GM21515 (cell line): ENCODE data around the gene GBX2.

ENCODE experiments used
- ATAC-seq: cut with Tn5 transposase; IDR thresholded peaks from one replicate; pipeline ENCODE4 v1.9.1; 2021; ENCODE audit not compliant: unreplicated experiment

GBX2 gene

DNA sequence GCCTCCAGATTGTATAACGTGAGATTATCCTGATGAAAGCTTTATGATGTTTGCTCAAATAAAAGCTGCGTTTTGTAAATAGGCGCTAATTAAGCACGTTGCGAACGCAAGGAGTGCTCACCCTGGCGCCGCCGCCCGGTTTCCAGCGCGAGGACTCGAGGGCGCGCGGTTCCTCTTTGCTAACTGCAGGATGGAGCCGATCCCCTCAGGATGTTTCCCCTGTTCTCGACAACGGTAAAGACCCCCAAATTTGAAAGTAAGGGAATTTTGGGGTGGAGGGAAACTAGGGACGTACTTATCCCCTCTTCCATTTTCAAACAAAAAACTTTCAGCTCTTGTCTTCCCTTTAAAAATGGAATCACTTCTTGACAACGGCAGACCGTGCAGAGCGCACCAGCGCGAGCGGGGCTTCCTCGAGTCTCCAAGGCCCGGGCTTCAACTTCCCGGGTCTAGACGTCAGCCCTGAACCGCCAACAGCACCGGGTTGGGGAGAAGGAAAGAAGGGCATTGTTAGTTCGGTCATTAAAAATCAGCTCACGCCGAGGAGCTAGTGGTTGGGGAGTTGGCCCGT is 1.1 kb upstream of the GBX2 start:
- no peak for ATAC-seq

DNA sequence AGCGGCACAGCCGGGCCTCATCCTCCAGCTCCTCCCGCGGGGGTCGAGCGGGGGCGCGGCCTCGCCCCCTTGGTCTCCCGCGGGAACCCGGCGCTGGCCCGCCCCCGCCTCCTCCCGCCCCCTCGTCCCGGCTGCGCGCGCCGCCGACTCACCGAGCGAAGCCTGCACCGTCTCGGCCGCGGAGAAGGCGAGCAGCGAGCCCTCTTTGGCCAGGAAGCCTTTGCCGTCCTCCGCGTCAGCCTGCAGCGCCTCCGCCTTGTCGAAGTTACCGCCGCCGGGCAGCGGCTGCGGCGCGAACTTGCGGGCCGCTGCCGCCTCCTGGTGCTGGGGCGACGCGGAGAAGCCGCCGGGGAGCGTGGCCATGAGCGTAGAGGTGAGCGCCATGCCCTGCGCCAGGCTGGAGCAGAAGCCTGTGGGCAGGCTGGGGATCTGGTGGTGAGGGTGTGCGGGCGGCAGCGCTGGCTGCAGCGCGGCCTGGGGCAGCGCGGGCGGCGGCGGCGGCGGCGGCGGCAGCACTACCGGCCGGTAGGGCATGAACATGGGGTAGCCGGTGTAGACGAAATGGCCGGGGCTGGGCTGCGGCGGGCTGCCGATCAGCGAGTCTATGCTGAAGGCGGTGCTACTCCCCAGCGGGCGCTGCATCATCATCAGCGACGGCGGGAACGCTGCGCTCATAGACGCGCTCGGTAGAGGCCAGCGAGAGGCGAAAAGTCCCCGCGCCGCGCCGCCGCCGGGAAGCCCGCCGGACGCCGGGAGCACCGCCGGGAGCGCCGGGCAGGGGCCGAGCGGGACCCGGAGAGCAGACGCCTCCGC is 683 bp downstream of the GBX2 start:
- ATAC-seq, result no peak

DNA sequence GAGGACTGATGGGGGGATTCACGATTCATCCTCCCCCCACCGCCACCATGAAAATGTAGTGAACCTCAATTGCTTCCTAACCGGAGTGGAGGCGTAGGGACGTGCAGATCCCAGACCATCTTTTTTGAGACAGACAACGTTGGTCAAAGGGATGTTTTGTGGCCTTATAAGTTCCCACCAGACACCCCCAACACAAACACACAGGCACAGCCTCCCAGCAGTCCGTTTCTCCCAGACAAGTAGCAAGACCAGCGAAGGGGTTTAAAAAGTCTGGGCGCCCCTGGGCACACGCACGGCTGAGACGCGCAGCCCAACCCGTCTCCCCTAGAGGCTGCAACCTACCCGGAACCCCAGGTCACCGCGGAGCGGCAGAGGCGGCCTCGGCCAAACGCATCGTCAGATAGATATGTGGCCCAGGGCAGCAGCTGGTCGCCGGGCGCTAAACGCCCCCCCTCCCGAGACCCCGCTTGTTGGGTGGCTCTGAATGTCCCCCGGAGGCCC is 1.3 kb downstream of the GBX2 start:
- ATAC-seq, result no peak

DNA sequence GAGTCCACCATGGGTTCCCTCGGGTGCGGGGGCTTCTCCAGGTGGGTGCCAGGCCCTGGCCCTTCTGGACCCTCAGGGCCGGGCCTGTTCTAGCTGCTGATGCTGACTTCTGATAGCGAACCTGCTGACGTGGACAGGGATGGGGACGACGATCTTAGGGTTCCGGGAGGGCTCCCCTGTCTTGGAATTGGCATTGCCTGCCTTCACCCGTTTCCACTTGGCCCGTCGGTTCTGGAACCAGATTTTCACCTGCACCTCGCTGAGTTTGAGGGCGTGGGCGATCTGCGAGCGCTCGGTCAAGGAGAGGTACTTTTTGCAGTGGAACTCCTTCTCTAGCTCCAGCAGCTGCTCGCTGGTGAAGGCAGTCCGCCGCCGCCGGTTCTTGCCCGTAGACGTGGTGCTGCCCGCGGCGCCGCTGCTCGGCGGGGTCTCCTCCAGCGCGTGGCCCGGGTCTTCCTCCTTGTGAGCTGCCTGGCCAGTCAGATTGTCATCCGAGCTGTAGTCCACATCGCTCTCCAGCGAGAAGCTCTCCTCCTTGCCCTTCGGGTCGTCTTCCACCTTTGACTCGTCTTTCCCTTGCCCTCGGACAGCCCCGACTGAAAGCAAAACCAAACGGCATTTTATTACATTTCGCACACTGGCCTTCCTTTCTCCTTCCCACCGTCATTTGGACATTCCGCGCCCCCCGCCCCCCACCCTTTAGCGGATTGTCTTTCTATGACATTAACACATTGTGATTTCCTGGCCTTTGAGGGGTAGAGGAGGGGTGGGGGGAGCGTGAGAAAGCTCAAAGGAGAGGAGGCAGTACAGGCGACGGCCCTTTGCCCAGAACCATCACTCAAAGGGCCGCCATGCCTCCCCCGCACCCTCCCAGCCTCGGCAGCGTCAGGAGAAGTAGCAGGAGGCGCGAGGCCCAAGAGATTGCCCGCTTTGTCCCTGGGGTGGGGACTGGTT is 2.1 kb downstream of the GBX2 start:
- no peak for ATAC-seq

DNA sequence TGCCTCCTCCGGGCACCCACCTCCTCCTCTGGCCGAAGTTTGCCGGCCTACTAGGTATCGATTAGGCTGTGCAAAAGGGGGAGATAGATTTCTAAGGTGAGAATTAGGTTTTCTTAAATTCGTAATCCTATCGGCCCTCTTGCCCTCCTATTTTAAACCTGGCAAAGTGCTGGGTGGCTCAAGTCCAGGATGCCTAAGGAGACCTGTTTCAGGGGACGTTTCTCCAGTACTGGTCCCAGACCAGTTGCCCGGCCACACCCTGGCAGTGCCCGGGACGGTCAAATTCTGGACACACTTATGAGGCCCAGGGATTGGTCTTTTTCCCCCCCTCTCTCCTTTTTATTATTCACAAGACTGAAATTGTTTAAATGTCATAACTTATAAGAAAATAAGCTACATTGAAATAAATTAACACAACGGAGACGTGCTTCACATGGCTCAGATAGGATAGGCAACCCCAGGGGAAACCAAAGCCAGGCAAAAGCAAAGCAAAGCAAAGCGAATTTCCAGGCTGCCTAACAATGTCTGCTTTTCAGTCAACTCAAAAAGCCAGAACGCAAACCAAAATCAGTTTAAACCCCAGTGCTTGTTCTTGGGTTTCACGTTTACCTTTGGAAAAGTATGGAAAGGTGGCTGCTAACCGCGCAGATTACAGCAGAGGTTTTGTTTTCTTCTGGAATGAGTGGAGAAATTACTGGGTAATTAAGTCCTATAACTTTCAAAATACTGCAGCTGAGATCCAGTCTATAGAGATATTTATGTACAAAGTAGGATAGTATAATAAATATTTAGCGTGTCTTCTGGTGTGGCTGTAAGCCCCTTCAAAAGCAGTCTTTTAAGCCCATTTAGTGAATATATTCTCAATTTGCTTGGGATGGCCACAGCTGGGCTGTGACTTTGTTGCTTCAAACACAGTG is 3.0 kb downstream of the GBX2 start:
- no peak for ATAC-seq

DNA sequence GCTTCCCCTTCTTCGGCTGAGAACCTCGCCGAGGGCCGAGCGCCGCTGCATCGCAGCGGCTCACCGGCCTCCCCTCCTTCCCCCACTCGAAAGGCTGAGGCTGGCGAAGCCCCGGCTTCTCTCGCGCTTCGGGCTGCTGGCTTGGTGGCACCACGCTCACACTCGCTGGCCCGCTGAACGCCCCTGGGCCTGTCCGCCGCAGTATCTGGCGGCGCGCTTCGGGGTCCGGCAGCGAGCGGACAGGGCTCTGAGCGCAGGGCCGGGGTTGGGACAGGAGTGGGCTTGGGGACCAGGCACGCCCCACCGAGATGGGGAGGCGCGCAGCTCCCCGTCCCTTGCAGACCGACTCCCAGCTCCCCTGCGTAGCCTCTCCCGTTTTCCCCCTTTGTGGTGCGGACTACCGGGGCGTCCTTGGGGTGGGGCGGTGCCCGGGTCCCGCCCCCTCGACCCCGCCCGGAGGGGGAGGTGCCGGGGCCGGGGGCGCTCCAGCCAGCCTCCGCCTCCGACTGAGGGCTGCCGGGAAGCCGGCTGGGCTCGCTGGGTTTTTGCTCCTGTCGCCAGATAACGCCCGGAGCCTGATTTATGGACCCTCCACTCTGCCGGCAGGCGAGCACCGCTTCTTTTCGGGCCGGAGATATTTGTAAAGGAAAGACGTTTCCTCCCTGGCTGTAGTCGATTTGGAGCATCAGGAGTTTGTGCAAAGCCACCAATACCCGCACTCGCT is 3.8 kb downstream of the GBX2 start:
- ATAC-seq, result no peak

DNA sequence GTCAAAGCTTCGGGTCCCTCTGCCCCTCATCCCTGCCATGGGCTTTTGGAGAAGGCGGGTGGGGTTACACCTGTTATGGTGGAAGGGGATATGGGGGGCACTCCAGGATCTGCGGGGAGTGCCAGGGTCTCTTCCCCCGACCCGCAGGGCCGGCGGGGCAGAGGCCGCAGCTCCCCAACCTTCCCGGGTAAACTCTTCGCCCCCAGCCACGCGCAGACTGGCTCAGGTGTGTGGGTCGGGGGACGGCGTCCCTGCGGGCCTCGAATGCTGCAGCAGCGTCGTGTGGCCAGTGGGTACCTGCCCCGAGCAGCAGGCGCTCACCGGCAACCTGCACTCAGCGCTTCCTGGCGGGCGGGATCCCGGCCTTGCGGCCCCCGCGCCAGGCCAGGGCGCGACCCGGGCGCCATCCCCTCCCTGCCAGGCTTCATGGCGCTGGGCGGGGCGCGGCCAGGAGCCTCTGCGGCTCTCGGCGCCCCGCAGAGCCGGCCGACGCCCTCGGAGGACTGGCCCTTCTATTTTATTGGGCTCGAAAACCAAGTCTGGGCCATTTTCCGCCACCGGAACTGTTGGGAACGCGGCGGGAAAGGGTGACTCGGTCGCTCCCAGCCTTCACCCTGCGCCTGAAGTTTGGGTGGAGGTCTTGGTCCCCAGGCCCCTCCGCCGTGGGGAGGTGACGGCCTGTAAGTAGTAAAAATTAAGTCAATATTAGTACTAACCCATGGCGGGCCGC is 4.5 kb downstream of the GBX2 start:
- no peak for ATAC-seq

DNA sequence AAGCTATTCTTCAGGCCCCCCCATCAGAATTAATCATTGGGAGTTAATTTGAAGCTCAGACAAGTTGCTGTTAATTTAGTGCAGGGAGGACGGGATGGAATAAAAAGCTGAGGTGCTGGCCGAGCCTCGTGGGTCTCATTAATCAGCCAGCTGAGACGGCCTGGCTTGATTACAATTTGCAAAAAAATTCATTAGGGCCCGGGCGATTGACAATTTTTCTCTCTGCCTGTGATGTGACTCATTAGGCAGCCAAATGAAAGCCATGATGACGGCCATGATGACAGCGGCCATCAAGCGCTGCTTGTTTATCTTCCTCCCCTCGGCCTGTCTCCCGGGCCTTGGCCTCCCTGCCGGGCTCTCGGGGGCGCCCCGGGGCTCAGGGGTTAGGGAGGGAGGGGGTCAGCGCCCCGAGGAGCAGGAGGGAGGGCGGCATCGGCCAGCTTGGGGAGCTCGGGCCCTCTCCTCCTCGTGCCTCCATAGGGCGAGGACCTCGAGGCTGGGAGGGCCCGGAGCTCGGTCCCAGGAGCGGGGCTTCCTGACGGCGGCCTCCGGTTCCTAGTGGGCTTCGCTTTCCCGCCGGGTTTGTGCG is 5.2 kb downstream of the GBX2 start:
- no peak for ATAC-seq

DNA sequence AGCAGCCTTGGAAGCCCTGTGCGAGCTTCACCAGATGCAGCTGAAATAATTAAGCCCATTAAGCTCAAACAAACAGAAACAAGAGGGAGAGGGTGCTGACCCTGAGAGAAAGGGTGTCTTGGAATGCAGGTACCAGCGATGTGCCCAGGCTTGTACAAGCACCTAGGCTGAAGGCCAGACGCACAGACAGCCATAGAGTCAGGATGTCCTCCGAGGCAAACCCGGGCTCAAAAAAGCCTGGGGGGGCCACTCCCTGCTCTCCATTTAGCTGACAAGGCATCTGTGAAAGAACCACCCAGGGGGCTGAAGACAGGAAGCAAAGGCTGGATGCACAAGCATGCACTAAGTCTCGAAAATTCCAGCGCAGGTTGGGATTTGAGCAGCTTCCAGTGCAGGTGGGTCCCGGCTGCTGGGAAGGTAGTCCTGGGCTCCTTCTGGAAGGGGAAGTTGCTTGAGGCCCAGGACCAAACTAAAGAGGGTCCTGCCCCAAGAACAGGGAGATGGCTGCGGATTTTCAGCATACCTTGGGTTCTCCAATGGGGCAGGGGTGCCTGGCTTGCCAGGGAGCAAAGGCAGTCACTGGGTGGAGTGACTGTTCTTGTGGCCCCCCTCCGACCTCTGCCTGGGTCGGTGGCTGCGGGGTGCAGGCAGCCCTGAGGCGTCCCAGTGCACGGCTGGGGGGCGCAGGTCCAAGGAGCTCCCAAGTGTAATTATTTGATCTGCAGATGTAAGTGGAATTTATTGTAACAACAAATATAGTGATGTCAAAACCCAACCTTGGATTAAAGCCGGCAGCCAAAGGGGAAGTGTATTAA is 5.9 kb downstream of the GBX2 start:
- no peak for ATAC-seq

DNA sequence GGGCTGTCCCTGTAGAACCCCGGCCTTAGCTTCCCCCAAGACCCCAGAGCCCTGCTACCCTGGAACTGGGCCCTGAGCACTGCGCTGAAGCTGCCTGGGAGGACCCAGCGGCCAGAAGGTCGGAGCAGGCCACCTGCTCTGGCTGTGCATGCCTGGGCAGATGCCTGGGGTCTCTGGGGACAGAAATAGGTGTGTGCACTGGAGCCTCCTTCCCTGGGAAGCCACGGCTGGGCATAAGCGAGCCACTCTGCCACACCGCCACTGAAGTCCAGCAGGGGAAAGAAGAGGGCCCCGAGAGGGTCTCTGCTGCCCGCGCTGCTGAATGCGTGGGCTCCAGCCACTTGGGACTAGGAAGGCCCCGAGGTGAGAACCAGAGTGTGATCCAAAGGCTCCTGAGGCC is 6.7 kb downstream of the GBX2 start:
- no peak for ATAC-seq

DNA sequence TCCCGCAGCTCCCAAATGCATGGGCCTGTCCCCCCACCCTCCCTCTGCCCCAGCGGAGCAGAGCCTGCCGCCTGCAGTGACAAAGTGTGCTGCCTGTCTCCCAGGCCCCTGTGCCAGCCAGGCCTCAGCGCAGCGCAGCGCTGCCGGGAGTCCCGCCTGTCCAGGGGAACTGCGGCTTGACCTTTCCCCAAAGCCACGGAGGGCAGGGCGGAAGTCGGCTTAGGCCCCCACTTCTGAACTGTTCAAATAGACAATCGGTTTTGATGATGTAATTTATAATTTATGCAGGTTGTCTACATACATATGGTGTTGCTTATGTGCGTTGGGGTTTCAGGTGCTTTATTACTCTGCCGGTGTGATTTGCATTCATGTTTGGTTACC is 7.1 kb downstream of the GBX2 start:
- no peak for ATAC-seq

DNA sequence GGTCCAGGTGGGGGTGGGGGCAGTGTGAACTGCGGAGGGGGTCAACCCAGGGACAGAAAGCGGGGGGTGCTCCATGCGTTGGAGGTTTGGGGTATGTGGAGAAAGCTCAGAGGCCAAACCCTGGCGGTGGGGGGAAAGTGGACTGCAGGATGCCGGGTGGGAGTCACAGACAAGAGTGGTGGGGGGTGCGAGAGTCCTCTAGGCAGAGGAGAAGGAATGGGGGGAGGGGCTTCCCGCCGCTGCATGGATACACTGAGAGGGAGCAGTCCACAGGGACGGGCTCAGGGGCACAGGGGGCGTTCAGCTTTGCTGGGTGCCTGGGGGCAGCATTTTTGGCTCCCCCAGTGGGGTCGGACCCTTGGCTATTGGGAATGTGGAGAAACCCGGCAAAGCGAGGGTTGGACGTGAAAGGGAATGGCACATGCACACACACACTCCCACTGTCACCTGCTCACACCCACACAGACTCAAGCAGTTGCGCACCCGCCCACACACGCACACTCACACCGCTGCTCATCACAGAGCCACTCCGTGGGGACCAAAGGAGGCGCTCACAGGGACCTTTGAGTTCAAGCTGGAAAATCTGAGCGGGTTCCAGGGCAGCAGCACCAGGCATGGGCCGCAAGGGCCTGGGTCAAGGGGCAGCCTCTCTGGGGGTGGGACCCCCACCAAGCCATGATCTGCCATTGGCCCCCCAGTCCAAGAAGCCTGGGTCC is 7.7 kb downstream of the GBX2 start:
- no peak for ATAC-seq

DNA sequence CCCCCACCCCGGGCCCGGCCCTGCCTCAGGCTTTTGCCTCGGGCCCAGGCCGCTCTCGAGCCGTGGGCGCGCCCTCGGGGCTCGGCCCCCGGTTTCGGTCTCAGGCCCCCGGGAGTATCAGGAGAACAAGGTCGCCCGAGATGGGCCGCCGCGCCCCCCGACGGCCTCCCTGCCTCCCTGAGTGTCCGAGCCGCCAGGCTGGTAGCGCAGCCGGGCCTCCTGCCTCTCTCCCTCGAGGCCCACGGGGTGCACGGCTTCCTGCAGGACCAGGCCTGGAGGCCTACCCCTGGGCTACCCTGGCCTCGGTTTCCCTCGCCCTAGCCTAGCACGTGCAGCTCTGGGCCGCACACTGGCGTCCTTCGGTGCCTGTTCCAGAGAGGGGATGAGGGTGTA is 8.4 kb downstream of the GBX2 start:
- no peak for ATAC-seq

DNA sequence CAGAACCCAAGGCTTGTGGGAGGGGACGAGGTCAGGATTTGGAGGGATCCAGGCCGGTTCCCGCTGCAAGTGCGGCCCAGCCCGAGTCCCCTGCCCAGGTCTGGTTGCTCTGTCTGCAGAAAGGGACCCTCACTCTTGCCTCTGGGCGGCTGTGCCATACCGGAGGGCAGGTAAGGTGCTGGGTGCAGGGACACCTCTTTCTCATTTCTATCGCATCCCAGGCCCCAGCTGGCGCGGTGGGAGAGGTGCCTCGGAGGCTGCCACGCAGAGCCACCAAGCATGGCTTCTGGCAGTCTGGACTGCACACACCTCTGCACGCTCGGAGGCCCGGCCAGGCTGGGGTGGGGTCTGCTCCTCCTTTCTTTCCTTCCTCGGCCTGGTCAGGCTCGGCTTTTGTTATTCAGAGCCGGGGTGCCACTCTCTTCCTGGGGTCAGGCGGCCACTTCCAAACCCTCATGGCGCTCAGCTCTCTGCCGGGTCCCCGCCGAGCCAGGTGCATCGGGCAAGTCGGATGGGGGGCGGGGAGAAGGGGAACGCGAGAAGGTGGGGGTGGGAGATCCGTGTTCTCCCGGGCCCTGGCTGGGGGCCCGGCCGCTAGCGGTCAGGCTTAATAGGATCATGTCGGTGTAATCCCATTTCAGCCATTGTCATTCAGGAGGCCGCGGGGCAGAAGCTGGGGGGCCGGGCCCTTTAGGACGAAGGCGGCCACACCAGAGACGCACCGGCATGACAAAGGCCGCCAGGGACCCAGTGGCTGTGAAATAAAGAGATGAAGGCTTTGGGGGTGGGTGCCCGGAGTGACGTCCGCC is 9.0 kb downstream of the GBX2 start:
- ATAC-seq, result no peak

DNA sequence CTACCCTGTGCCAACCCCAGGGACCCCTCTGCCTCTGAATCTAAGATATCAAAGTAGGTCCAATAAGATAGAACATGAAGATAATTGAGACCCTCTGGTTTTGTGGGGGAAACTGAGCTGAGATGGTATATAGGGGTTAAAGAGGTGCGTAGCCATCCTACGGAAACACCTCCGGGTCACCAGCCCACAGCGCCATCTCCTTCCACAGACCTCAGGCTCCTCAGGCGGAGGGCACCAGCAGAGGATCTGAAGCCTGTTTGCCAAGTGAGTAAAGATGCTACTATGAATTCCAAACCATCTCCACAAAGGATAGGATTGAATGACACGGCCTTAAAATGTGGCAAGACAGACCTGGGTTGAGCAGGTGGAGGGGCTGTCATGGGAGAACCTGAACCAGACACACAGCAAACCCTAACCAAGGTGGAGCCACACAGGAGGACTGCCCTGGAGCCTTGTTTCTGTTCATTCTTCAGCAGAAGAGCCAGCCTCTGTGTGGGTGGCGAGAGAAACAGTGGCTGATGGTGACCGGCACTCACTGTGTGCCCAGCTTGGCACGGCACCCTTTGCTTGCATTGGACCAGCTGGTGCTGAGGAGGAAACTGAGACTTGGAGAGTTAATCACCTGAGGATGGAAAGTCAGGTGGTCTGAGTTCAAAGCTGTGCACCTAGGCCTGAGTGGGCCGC is 10.2 kb downstream of the GBX2 start:
- ATAC-seq, result no peak

DNA sequence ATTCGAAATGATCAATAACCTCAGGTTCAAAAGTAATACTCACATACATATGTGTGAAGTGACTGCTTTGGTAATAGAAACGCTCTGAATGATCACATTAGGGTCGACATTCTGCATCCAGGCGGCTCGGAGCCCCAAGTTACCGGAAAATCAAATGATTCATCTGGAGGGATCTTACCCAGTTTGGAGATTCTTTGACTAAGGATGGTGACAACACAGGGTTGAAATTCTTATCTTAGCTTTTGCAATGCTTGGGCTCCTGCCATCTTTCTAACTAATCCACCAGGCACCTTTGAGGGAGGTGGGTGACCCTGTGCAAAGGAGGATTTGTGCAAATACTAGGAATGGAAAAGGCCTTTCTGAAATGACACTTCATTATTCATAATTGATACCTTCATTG is 10.8 kb downstream of the GBX2 start:
- ATAC-seq, result no peak
